ENCODE measurements around the gene RCAN2.
A peak's percentile ranks its signal among the peaks of the same experiment; 100 is the strongest.

RCAN2 gene

GRCh38 chr6:46329568-46329967 lies 161.7 kb downstream of the RCAN2 start:
- no peak for DNase-seq

- DNase-seq = no peak
Measured at GRCh38 chr6:46327779-46328178, 163.5 kb downstream of the RCAN2 start.

GRCh38 chr6:46325561-46326530 lies 165.4 kb downstream of the RCAN2 start:
- peak in 1 of 5 donors; percentile 83 for DNase-seq

GRCh38 chr6:46324706-46325105 lies 166.5 kb downstream of the RCAN2 start:
- DNase-seq = no peak

- DNase-seq = no peak
Measured at GRCh38 chr6:46323966-46324622, 167.2 kb downstream of the RCAN2 start.

- DNase-seq = peak in 1 of 5 donors; percentile 74
Measured at GRCh38 chr6:46323312-46323965, 167.8 kb downstream of the RCAN2 start.

GRCh38 chr6:46320505-46320904 lies 170.7 kb downstream of the RCAN2 start:
- no peak for DNase-seq

GRCh38 chr6:46315589-46315988 lies 175.7 kb downstream of the RCAN2 start:
- DNase-seq = no peak

- no peak for DNase-seq
Measured at GRCh38 chr6:46312654-46313053, 178.6 kb downstream of the RCAN2 start.

GRCh38 chr6:46310196-46310595 lies 181.1 kb downstream of the RCAN2 start:
- no peak for DNase-seq

GRCh38 chr6:46306431-46306830 lies 184.8 kb downstream of the RCAN2 start:
- DNase-seq = no peak

GRCh38 chr6:46305833-46306232 lies 185.4 kb downstream of the RCAN2 start:
- DNase-seq = no peak

GRCh38 chr6:46305236-46305635 lies 186.0 kb downstream of the RCAN2 start:
- no peak for DNase-seq

GRCh38 chr6:46302816-46303215 lies 188.4 kb downstream of the RCAN2 start:
- no peak for DNase-seq

GRCh38 chr6:46302176-46302575 lies 189.1 kb downstream of the RCAN2 start:
- DNase-seq = no peak

GRCh38 chr6:46299253-46299652 lies 192.0 kb downstream of the RCAN2 start:
- DNase-seq = peak in 1 of 5 donors; percentile 14

GRCh38 chr6:46296586-46296985 lies 194.7 kb downstream of the RCAN2 start:
- DNase-seq = no peak

- no peak for DNase-seq
Measured at GRCh38 chr6:46293641-46294316, 197.5 kb downstream of the RCAN2 start.

GRCh38 chr6:46291880-46292279 lies 199.4 kb downstream of the RCAN2 start:
- no peak for DNase-seq

- no peak for DNase-seq
Measured at GRCh38 chr6:46291275-46291633, 200.0 kb downstream of the RCAN2 start.

GRCh38 chr6:46290421-46291274 lies 200.6 kb downstream of the RCAN2 start:
- no peak for DNase-seq

- no peak for DNase-seq
Measured at GRCh38 chr6:46289898-46290297, 201.4 kb downstream of the RCAN2 start.

Measured in T-helper 1 cell (primary cell).